Measurements from ENCODE around the gene POLA2.

- TF ChIP-seq EZH2 (IDR thresholded peaks at IDR 0.05; ENCODE audit: low read length, missing control alignments), result no peak
- TF ChIP-seq CTCF (conservative IDR thresholded peaks at IDR 0.05 in 1 of 2, IDR thresholded peaks at IDR 0.05 in 1 of 2; ENCODE audit: low read depth in 1 of 2, low read length in 2 of 2), result no peak
Measured at GRCh38 chr11:65305501-65306268, 43.9 kb downstream of the POLA2 start.
